ENCODE data around the gene MXRA7.
"Not testable (repeated sequence)": the region's sequence is repeated elsewhere in the genome, so short reads cannot be mapped to it uniquely, and the experiment has no call there.

MXRA7 gene

DNA sequence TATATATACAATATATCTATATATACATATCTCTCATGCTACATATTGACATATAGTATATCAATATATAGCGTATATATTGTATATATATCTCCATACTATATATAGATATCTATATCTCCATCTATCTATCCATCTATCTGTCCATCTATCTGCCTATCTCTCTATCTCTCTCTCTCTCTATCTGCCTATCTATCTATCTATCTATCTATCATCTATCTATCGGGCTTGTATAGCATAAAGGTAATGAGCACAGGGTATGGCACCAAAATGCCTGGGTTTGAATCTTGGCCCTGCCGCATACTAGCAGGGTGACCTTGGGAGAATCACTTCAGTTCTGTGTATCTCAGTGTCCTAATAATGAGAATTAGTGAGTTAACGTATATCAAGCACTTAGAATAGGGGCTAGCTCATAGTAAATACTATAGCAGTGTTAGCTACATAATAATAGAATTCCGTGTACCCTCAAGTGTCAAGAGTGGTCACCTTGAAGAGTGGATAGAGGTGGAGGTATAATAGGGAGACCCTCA is 68.7 kb downstream of the MXRA7 start:
- no peak for DNase-seq

DNA sequence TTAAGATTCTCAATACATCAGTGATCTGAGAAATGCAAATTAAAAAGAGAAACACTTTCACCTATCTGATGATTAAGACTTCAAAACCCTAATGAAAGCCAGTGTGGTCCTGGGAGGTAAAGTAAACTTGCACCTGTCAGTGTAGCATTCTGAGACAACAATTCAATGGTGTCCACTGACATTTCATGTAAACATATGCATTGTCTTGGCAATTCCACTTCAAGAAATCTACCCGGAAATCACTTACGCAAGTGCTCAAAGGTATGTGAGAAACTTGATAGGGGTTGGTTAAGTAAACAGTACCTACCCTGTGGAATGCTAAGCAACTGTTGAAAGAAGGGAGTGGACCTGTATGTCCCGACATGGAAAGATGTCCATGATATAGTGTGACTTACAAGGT is 69.3 kb downstream of the MXRA7 start:
- DNase-seq = no peak

DNA sequence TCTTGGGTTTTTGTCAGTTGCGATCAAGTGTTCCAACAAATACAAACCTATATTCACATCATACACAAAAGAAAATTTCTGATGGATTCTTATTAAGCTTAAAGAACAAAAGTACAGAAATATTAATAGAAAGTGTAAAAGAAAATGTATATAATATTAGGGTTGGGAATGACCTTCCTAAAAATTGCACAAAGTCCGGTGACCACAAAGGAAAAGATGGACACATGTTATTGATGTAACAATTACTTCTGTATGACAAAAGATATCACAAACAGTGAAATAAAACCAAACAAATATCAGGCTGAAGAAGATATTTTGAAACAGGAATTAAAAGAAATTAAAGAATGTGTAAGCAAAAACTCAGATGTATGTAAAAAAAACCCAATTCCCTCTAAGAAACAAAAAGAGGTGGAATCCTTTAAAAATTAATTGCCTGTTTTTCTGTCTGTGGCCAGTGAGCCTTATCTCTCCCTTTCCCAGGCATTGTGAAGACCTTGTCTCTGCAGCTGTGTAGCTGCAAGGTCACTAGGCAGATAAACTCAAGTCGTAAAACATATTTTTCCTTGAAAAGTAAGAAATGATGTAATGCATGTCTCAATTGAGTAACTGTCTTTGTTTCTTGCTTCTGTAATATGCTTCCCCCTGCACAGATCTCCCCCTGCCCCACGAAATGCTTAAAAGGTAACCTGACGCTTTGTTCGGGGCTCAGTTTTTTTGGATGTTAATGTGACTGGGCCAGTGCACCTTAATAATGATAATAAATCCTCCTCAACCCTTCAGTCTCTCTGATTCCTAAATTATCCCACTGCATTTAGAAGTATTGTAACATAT is 70.0 kb downstream of the MXRA7 start:
- DNase-seq = no peak

DNA sequence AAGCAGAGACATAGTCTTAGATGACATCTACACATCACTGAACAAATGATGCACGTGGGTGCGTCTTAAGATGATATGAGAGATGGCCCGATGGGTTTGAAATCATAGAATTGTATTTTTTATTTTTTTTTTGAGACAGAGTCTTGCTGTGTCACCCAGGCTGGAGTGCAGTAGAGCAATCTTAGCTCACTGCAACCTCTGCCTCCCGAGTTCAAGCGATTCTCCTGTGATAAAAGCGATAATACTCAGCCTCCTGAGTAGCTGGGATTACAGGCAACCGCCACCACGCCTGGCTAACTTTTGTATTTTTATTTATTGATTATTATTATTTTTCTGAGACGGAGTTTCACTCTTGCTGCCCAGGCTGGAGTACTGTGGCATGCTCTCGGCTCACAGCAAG is 72.5 kb downstream of the MXRA7 start:
- no peak for DNase-seq

DNA sequence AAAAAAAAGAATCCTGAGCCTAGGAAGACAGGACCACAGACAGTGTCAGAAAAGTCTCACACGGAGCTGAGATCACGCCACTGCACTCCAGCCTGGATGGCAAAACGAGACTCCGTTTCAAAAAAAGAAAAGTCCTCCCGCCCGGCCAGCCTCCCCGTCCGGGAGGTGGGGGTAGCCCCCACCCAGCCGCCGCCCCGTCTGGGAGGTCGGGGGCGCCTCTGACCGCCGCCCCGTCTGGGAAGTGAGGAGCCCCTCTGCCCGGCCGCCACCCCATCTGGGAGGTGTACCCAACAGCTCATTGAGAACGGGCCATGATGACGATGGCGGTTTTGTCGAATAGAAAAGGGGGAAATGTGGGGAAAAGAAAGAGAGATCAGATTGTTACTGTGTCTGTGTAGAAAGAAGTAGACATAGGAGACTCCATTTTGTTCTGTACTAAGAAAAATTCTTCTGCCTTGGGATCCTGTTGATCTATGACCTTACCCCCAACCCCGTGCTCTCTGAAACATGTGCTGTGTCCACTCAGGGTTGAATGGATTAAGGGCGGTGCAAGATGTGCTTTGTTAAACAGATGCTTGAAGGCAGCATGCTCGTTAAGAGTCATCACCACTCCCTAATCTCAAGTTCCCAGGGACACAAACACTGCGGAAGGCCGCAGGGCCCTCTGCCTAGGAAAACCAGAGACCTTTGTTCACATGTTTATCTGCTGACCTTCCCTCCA is 74.1 kb downstream of the MXRA7 start:
- DNase-seq = not testable (repeated sequence)

DNA sequence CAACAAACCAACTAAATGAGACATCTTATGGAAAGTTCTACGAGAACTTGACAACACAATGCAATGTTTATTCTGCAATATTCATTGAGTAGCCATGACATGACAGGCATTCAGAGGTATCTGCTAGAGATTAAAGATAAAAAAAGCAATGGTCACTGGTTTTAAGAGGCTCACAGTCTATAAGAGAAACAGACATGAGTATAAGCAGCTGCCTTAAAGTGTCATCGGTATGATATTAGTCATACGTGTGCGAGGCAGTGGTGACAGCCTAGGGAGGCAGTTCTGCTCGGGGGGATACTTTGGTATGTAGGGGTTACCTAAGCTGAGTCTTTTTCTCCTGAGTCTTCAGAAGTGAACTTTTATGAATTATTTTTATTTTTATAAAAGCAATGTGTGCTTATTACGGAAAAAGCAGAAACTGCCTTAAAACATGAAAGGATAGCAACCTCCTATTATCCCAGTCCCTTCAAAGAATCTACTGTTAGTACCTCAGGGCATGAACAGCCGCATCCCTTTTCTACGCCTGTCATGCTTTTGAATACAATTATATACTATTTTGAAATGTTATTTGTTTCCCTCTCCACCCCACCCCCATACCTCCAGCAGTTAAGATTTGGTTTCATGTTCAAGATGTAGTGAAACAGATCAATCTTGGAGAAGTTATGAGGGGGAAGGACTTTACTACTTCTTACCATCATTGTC is 75.0 kb downstream of the MXRA7 start:
- DNase-seq = no peak

DNA sequence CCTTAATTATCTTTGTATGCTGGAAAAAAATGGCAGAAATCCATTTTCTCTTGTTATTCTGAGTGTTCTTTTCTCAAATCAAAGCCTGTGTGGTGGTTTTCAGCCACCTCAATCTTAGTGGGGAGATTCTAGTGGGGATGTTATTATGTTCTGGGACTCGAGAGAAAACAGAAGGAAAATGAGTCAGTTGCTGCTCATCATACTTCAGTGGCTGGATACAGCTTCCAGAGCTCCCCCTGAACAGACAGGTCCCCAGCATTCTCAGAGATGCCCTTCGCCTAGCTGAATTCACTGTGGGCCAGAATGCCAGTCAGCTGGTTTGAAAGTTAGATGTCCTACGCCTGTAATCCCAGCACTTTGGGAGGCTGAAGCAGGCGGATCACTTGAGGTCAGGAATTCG is 75.7 kb downstream of the MXRA7 start:
- DNase-seq = no peak

DNA sequence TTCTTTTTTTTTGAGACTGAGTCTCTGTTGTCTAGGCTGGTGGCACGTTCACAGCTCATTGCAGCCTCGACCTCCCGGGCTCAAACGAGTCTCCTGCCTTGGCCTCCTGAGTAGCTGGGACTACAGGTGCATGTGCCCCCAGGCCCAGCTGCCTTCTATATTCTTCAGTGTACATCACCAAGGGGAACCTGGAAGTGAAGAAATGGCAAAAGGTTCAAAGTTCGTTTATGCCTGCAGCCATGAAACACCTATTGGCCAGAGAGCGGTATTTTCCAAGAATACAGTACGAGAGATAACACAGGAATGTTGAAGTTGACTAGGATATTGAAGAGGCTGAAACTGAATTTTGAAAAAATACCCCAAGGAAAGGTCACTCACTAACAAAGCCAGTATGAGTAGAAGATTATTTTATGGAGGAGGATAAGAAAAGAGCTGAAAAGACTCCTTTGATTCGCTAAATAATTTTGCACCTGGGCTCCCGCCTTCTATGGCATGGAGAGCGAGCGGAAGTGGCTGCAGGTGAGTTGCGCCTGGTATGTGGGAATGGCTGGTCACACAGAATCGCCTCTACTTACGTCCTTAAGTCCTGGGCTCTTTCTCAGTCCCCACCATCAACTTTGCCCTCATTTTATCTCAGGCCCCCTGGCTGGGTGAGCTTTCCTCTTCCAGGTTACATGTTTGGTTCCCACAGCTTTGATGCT is 77.0 kb downstream of the MXRA7 start:
- no peak for DNase-seq

DNA sequence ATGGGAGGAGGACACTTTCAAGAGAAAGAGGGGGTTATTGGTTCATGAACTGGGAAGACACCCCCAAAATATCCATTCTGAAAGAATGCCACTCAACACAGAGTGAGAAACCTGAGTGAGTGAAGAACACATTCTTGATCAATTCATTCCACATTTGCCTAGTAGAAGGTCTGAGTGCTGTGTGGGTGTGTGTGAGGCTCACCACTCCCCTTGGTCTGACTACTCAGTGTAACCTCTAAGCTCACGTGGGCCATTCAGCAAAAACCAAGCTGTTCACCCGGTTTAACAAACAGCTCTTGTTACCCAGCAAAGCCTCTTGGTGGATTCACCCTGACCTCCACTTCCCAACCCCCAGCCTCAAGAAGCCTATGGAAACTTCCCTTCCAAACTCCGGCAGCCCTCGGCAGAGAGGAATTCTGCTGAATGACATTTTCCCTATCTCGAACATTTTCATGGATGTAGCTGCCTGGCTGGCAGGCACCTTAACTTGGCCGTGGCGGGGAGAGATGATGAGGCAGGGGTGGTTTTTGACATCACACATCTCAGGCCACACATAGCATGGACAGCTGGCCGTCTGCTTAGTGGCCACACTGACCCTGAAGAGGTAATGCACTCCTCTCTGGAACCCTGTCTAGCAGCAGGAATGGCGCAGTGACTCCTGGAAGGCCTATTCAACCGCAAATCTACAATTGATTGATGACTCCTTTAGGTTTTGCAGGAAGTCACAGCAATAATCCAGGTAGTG is 78.8 kb downstream of the MXRA7 start:
- no peak for DNase-seq

DNA sequence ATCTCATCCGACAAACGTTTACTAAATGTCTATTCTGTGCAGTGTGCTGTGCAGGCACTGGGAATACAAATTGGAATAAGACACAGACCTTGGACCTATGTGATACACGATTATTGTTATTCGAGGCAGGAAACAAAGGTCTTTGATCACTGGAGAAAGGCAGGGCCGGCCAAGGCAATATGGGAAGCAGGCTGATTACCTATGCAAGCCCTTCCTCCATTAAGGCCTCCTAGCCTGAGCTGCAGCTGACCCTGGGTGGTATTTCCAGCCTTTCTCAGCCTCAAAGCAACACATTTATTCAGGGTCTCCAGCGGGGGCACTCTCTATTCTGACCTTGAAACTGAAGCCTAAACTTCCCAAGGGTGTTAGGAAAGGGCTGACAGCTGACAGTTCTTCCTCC is 80.6 kb downstream of the MXRA7 start:
- DNase-seq = no peak
